PC-9 (cell line): ENCODE measurements around the gene LONP2. TPM values are rescaled to one million over a fixed set of nuclear protein-coding genes. Genes with fewer than 3 reads are reported as not detected.
A peak's percentile ranks its signal among the peaks of the same experiment; 100 is the strongest.

ENCODE experiments used
- BruUV-seq: library from RNA; stranded (reverse); fragments of 400-500 nt; replicated peaks from 2 replicates; lab custom pipeline; 2021; lab: Mats Ljungman, UMichigan
- CTCF ChIA-PET: fragments of 300-600 bp; sonication (Branson Sonifier 250); formaldehyde crosslinking; loops from one replicate; lab custom pipeline; 2022; ENCODE audit warnings: antibody characterized with exemption; lab: Charles Lee
- POLR2A ChIA-PET: fragments of 300-600 bp; sonication (Branson Sonifier 250); formaldehyde crosslinking; loops from one replicate; lab custom pipeline; 2022; ENCODE audit warnings: antibody characterized with exemption; ENCODE audit not compliant: unreplicated experiment; lab: Charles Lee
- DNase-seq, 2 experiments: peaks; one replicate each; pipeline versions ENCODE4 v3.0.0 to v3.0.0-alpha.2; 2015 to 2022; ENCODE audit warnings: mixed read lengths in 1 of 2
- H2AFZ ChIP-seq: fragments of 200-600 bp; sonication (generic); 2 replicates; pipeline ENCODE4 v1.8.1; 2017; ENCODE audit warnings: antibody characterized with exemption
- H3F3A ChIP-seq: fragments of 200-600 bp; sonication (generic); 2 replicates; pipeline ENCODE4 v1.8.1; 2017; ENCODE audit warnings: antibody characterized with exemption, mild to moderate bottlenecking, low read depth; ENCODE audit not compliant: insufficient read depth
- H3K27ac ChIP-seq: fragments of 200-600 bp; sonication (generic); 2 replicates; pipeline ENCODE4 v1.6.1; 2016; ENCODE audit warnings: mixed run types
- H3K27me3 ChIP-seq: fragments of 200-600 bp; sonication (generic); 2 replicates; pipeline ENCODE4 v1.6.1; 2016; ENCODE audit warnings: low read depth, mixed run types; ENCODE audit not compliant: insufficient read depth
- H3K36me3 ChIP-seq: fragments of 200-600 bp; sonication (generic); 2 replicates; pipeline ENCODE4 v1.6.1; 2016; ENCODE audit warnings: low read depth, mixed run types
- H3K4me1 ChIP-seq: fragments of 200-600 bp; sonication (generic); replicated peaks from 2 replicates; pipeline ENCODE4 v1.6.1; 2016; ENCODE audit warnings: mixed run types; ENCODE audit not compliant: insufficient read depth
- H3K4me2 ChIP-seq: fragments of 200-600 bp; sonication (generic); 2 replicates; pipeline ENCODE4 v1.6.1; 2017; ENCODE audit warnings: mixed run types
- H3K4me3 ChIP-seq: fragments of 200-600 bp; sonication (generic); 2 replicates; pipeline ENCODE4 v1.6.1; 2016; ENCODE audit warnings: mixed run types
- H3K79me2 ChIP-seq: fragments of 200-600 bp; sonication (generic); 2 replicates; pipeline ENCODE4 v1.6.1; 2017; ENCODE audit warnings: low read depth, mixed run types
- H3K9me2 ChIP-seq: fragments of 200-600 bp; sonication (generic); 2 replicates; pipeline ENCODE4 v1.8.1; 2017; ENCODE audit warnings: mild to moderate bottlenecking; ENCODE audit not compliant: insufficient read depth
- H3K9me3 ChIP-seq: fragments of 200-600 bp; sonication (generic); 2 replicates; pipeline ENCODE4 v1.8.1; 2016; ENCODE audit warnings: low read depth; ENCODE audit not compliant: insufficient read depth
- H4K20me1 ChIP-seq: fragments of 200-600 bp; sonication (generic); 2 replicates; pipeline ENCODE4 v1.8.1; 2017; ENCODE audit not compliant: insufficient read depth
- CTCF ChIP-seq: fragments of 200-600 bp; sonication (generic); conservative IDR thresholded peaks from 2 replicates; pipeline ENCODE4 v1.6.1; 2017; ENCODE audit warnings: mixed run types, antibody characterized with exemption, mild to moderate bottlenecking, moderate library complexity
- EZH2 ChIP-seq: fragments of 200-600 bp; sonication (generic); IDR thresholded peaks from 2 replicates; pipeline ENCODE4 v1.8.0; 2017; ENCODE audit warnings: antibody characterized with exemption, low read depth
- intact Hi-C: fragments of 100-400 bp; cut with micrococcal nuclease; formaldehyde crosslinking; loops from one replicate; pipeline ENCODE4 v1.10.0; 2022; ENCODE audit not compliant: unreplicated experiment
- total RNA-seq: library from RNA; stranded (reverse); gene quantifications from 2 replicates; pipeline ENCODE4 v1.2.3, GENCODE V29; 2021

LONP2 gene
- total RNA-seq, 1 experiment from 2014 or later = 47.0 TPM

- Histone ChIP-seq H4K20me1 (no peaks in the 10 kb centered on the region), H3K36me3 (no peaks in the 10 kb centered on the region), H3F3A (peaks cover 4% of the 10 kb centered on the region; the same call in 1 of the 2 replicates), H3K9me2 (no peaks in the 10 kb centered on the region), H3K4me3 (no peak overlapping the region), H3K27me3 (no peaks in the 10 kb centered on the region), H3K9me3 (no peaks in the 10 kb centered on the region), H3K79me2 (no peaks in the 10 kb centered on the region), H2AFZ (no peak overlapping the region), H3K4me1 (0 out of 2 replicates have a peak, but pooled peaks cover 6% of the 10 kb centered on the region), H3K27ac (no peak overlapping the region), H3K4me2 (no peak overlapping the region)
- TF ChIP-seq EZH2 (no peak), CTCF (peak; percentile 56)
- no TSS peak for BruUV-seq
- peak in 1 of 2 experiments; percentile 29 for DNase-seq
- CTCF ChIA-PET = interaction anchor here (0.7 to 1.0 kb wide), 4 partner anchors 59 to 398 kb away, joined by 3 to 6 read pairs (median 4); no protein-coding TSS in a partner anchor
- intact Hi-C loops = loop anchor here (5.0 kb wide), 1 partner anchor 295 kb away; no protein-coding TSS in a partner anchor
- POLR2A ChIA-PET = no interaction called here
These were observed 12.2 kb upstream of the LONP2 start for GRCh38 chr16:48231727-48232492.

GRCh38 chr16:48232493-48233040, 11.5 kb upstream of the LONP2 start:
- TF ChIP-seq CTCF (no peak), EZH2 (no peak)
- Histone ChIP-seq H3K9me3 (no peaks in the 10 kb centered on the region), H3K4me2 (no peak overlapping the region), H3K36me3 (no peaks in the 10 kb centered on the region), H3F3A (peaks cover 4% of the 10 kb centered on the region; the same call in 1 of the 2 replicates), H3K79me2 (no peaks in the 10 kb centered on the region), H3K27me3 (no peaks in the 10 kb centered on the region), H2AFZ (no peak overlapping the region), H3K9me2 (no peaks in the 10 kb centered on the region), H4K20me1 (no peaks in the 10 kb centered on the region), H3K27ac (no peak overlapping the region), H3K4me3 (no peak overlapping the region), H3K4me1 (0 out of 2 replicates have a peak, but pooled peaks cover 6% of the 10 kb centered on the region)
- ChIA-PET POLR2A (no interaction called here), CTCF (interaction anchor here (0.6 kb wide), 1 partner anchor 1262 kb away, joined by 3 read pairs; no protein-coding TSS in a partner anchor)
- no TSS peak for BruUV-seq
- no peak for DNase-seq
- intact Hi-C loops = loop anchor here (5.0 kb wide), 1 partner anchor 295 kb away; no protein-coding TSS in a partner anchor

- H4K20me1 ChIP-seq = no peaks in the 10 kb centered on the region
- H3K36me3 ChIP-seq = no peaks in the 10 kb centered on the region
- CTCF ChIA-PET = interaction anchor here (0.6 kb wide), 1 partner anchor 1198 kb away, joined by 3 read pairs; no protein-coding TSS in a partner anchor
- no peaks in the 10 kb centered on the region for H3K27me3 ChIP-seq
- POLR2A ChIA-PET = no interaction called here
- TF ChIP-seq EZH2 = no peak
- no peak for TF ChIP-seq CTCF
- intact Hi-C loops = loop anchor here (5.0 kb wide), 1 partner anchor 293 kb away; no protein-coding TSS in a partner anchor
- H2AFZ ChIP-seq = no peak overlapping the region
- peaks cover 4% of the 10 kb centered on the region; the same call in 1 of the 2 replicates for H3F3A ChIP-seq
- H3K79me2 ChIP-seq = no peaks in the 10 kb centered on the region
- H3K4me1 ChIP-seq = 0 out of 2 replicates have a peak, but pooled peaks cover 6% of the 10 kb centered on the region
- no peak overlapping the region for H3K4me2 ChIP-seq
- BruUV-seq = no TSS peak
- H3K9me3 ChIP-seq = no peaks in the 10 kb centered on the region
- no peaks in the 10 kb centered on the region for H3K9me2 ChIP-seq
- no peak overlapping the region for H3K27ac ChIP-seq
- H3K4me3 ChIP-seq = no peak overlapping the region
- no peak for DNase-seq
These were observed 9.5 kb upstream of the LONP2 start for GRCh38 chr16:48234630-48235029.
